ENCODE data around the gene OR2T6.

The OR2T6 gene

GRCh38 chr1:248375446-248375845, at the start of gene OR2T6:
Gene OR2T6, plus strand, starts transcription at chr1:248375746. Its CDS starts 11,863 bp downstream, at chr1:248387609.
- Mint-ChIP-seq H3K4me3 (no peak within 1 kb of the TSS), H3K4me1 (ENCODE audit: low read depth) (no peaks in the 10 kb centered on the region), H3K36me3 (ENCODE audit: low read depth) (no peaks in the 10 kb centered on the region), H3K27me3 (ENCODE audit: low read depth) (no peaks in the 10 kb centered on the region), H3K27ac (no peak within 1 kb of the TSS), H3K9me3 (no peaks in the 10 kb centered on the region)

- Mint-ChIP-seq H3K4me1 (ENCODE audit: low read depth) (no peaks in the 10 kb centered on the region), H3K27me3 (ENCODE audit: low read depth) (no peaks in the 10 kb centered on the region)
Measured at GRCh38 chr1:248343451-248343850, 32.1 kb upstream of the OR2T6 start.

GRCh38 chr1:248348475-248348874, 27.1 kb upstream of the OR2T6 start, which contains the start of gene OR14C36:
Gene OR14C36, plus strand, starts transcription at chr1:248348775. Its CDS starts 0 bp downstream, at chr1:248348775.
- no peak within 1 kb of the TSS for H3K4me3 Mint-ChIP-seq
- H3K27ac Mint-ChIP-seq: no peak within 1 kb of the TSS
- no peaks in the 10 kb centered on the region for H3K4me1 Mint-ChIP-seq (ENCODE audit: low read depth)
- no peaks in the 10 kb centered on the region for H3K27me3 Mint-ChIP-seq (ENCODE audit: low read depth)
- no peaks in the 10 kb centered on the region for H3K36me3 Mint-ChIP-seq (ENCODE audit: low read depth)
- no peaks in the 10 kb centered on the region for H3K9me3 Mint-ChIP-seq

More at GRCh38 chr1:248343451-248343850, 32.1 kb upstream of the OR2T6 start:
- Mint-ChIP-seq H3K36me3 (ENCODE audit: low read depth) (no peaks in the 10 kb centered on the region), H3K4me3 (no peak overlapping the region), H3K9me3 (no peaks in the 10 kb centered on the region), H3K27ac (no peak overlapping the region)

GRCh38 chr1:248359415-248359814, 16.1 kb upstream of the OR2T6 start:
- no peak overlapping the region for H3K4me3 Mint-ChIP-seq
- no peaks in the 10 kb centered on the region for H3K27me3 Mint-ChIP-seq (ENCODE audit: low read depth)
- no peaks in the 10 kb centered on the region for H3K36me3 Mint-ChIP-seq (ENCODE audit: low read depth)
- no peak overlapping the region for H3K27ac Mint-ChIP-seq
- H3K4me1 Mint-ChIP-seq (ENCODE audit: low read depth): no peaks in the 10 kb centered on the region
- H3K9me3 Mint-ChIP-seq: no peaks in the 10 kb centered on the region

- no peak within 1 kb of the TSS for H3K27ac Mint-ChIP-seq
- no peaks in the 10 kb centered on the region for H3K36me3 Mint-ChIP-seq (ENCODE audit: low read depth)
- H3K4me1 Mint-ChIP-seq (ENCODE audit: low read depth): no peaks in the 10 kb centered on the region
- no peak within 1 kb of the TSS for H3K4me3 Mint-ChIP-seq
- H3K9me3 Mint-ChIP-seq: no peaks in the 10 kb centered on the region
- no peaks in the 10 kb centered on the region for H3K27me3 Mint-ChIP-seq (ENCODE audit: low read depth)
Measured at GRCh38 chr1:248361121-248361715, 14.3 kb upstream of the OR2T6 start, which contains the start of gene OR2T4. Gene OR2T4, plus strand, starts transcription at chr1:248361665. Its CDS starts 0 bp downstream, at chr1:248361665.

GRCh38 chr1:248366609-248367008, 8.9 kb upstream of the OR2T6 start:
- H3K27ac Mint-ChIP-seq: no peak overlapping the region
- no peaks in the 10 kb centered on the region for H3K27me3 Mint-ChIP-seq (ENCODE audit: low read depth)
- no peaks in the 10 kb centered on the region for H3K4me1 Mint-ChIP-seq (ENCODE audit: low read depth)
- no peak overlapping the region for H3K4me3 Mint-ChIP-seq
- no peaks in the 10 kb centered on the region for H3K36me3 Mint-ChIP-seq (ENCODE audit: low read depth)
- no peaks in the 10 kb centered on the region for H3K9me3 Mint-ChIP-seq

GRCh38 chr1:248372394-248372793, 3.2 kb upstream of the OR2T6 start:
- Mint-ChIP-seq H3K4me1 (ENCODE audit: low read depth) (no peaks in the 10 kb centered on the region), H3K9me3 (no peaks in the 10 kb centered on the region), H3K4me3 (no peak overlapping the region), H3K36me3 (ENCODE audit: low read depth) (no peaks in the 10 kb centered on the region), H3K27ac (no peak overlapping the region), H3K27me3 (ENCODE audit: low read depth) (no peaks in the 10 kb centered on the region)

- no peak overlapping the region for H3K4me3 Mint-ChIP-seq
- H3K4me1 Mint-ChIP-seq (ENCODE audit: low read depth): no peaks in the 10 kb centered on the region
- H3K9me3 Mint-ChIP-seq: no peaks in the 10 kb centered on the region
- no peaks in the 10 kb centered on the region for H3K36me3 Mint-ChIP-seq (ENCODE audit: low read depth)
- no peak overlapping the region for H3K27ac Mint-ChIP-seq
- no peaks in the 10 kb centered on the region for H3K27me3 Mint-ChIP-seq (ENCODE audit: low read depth)
Measured at GRCh38 chr1:248373761-248374160, 1.8 kb upstream of the OR2T6 start.

- Mint-ChIP-seq H3K27me3 (ENCODE audit: low read depth) (no peaks in the 10 kb centered on the region), H3K27ac (no peak overlapping the region), H3K4me3 (no peak overlapping the region), H3K36me3 (ENCODE audit: low read depth) (no peaks in the 10 kb centered on the region), H3K4me1 (ENCODE audit: low read depth) (no peaks in the 10 kb centered on the region), H3K9me3 (no peaks in the 10 kb centered on the region)
Measured at GRCh38 chr1:248376916-248377315, 1.4 kb downstream of the OR2T6 start.

GRCh38 chr1:248380854-248381253, 5.3 kb downstream of the OR2T6 start:
- Mint-ChIP-seq H3K9me3 (no peaks in the 10 kb centered on the region), H3K27me3 (ENCODE audit: low read depth) (no peaks in the 10 kb centered on the region), H3K4me3 (no peak overlapping the region), H3K4me1 (ENCODE audit: low read depth) (no peaks in the 10 kb centered on the region), H3K36me3 (ENCODE audit: low read depth) (no peaks in the 10 kb centered on the region), H3K27ac (no peak overlapping the region)

GRCh38 chr1:248388426-248388825, 12.9 kb downstream of the OR2T6 start:
- H3K27me3 Mint-ChIP-seq (ENCODE audit: low read depth): no peaks in the 10 kb centered on the region

GRCh38 chr1:248393050-248393449, 17.5 kb downstream of the OR2T6 start:
- Mint-ChIP-seq H3K9me3 (no peaks in the 10 kb centered on the region), H3K4me1 (ENCODE audit: low read depth) (no peaks in the 10 kb centered on the region), H3K4me3 (no peak overlapping the region), H3K36me3 (ENCODE audit: low read depth) (no peaks in the 10 kb centered on the region), H3K27me3 (ENCODE audit: low read depth) (no peaks in the 10 kb centered on the region), H3K27ac (no peak overlapping the region)

More at GRCh38 chr1:248388426-248388825, 12.9 kb downstream of the OR2T6 start:
- no peak overlapping the region for H3K4me3 Mint-ChIP-seq
- no peaks in the 10 kb centered on the region for H3K36me3 Mint-ChIP-seq (ENCODE audit: low read depth)
- no peaks in the 10 kb centered on the region for H3K9me3 Mint-ChIP-seq
- H3K27ac Mint-ChIP-seq: no peak overlapping the region
- H3K4me1 Mint-ChIP-seq (ENCODE audit: low read depth): no peaks in the 10 kb centered on the region

- Mint-ChIP-seq H3K27ac (no peak within 1 kb of the TSS), H3K27me3 (ENCODE audit: low read depth) (no peaks in the 10 kb centered on the region), H3K4me1 (ENCODE audit: low read depth) (no peaks in the 10 kb centered on the region), H3K9me3 (peaks cover 5% of the 10 kb centered on the region), H3K36me3 (ENCODE audit: low read depth) (no peaks in the 10 kb centered on the region), H3K4me3 (no peak within 1 kb of the TSS)
Measured at GRCh38 chr1:248402748-248403147, 27.2 kb downstream of the OR2T6 start, which contains the start of gene OR2T1. Gene OR2T1, plus strand, starts transcription at chr1:248403048. Its CDS starts 3,100 bp downstream, at chr1:248406148.

- H3K9me3 Mint-ChIP-seq: peaks cover 5% of the 10 kb centered on the region
Measured at GRCh38 chr1:248404024-248404423, 28.5 kb downstream of the OR2T6 start.

GRCh38 chr1:248406721-248407692, 31.5 kb downstream of the OR2T6 start:
- Mint-ChIP-seq H3K4me3 (no peak overlapping the region), H3K27ac (no peak overlapping the region), H3K9me3 (peaks cover 17% of the 10 kb centered on the region), H3K4me1 (ENCODE audit: low read depth) (no peaks in the 10 kb centered on the region), H3K27me3 (ENCODE audit: low read depth) (no peaks in the 10 kb centered on the region), H3K36me3 (ENCODE audit: low read depth) (no peaks in the 10 kb centered on the region)

More at GRCh38 chr1:248404024-248404423, 28.5 kb downstream of the OR2T6 start:
- Mint-ChIP-seq H3K4me3 (no peak overlapping the region), H3K27me3 (ENCODE audit: low read depth) (no peaks in the 10 kb centered on the region), H3K27ac (no peak overlapping the region), H3K36me3 (ENCODE audit: low read depth) (no peaks in the 10 kb centered on the region), H3K4me1 (ENCODE audit: low read depth) (no peaks in the 10 kb centered on the region)
